GM23338 (cell line): ENCODE measurements around the gene FN3KRP. TPM values are rescaled to one million over a fixed set of nuclear protein-coding genes. Genes with fewer than 3 reads are reported as not detected.

Experiments used
- ATAC-seq: fragments of 200-7000 bp; cut with Tn5 transposase; 3 replicates; pipeline ENCODE4 v1.9.1; 2020
- DNase-seq: peaks from one replicate; pipeline ENCODE4 v3.0.0-alpha.2; 2015; ENCODE audit warnings: low spot score
- H2AFZ ChIP-seq: fragments of 200-600 bp; sonication (generic); 2 replicates; pipeline ENCODE4 v1.8.0; 2016; ENCODE audit warnings: antibody characterized with exemption, mild to moderate bottlenecking, moderate library complexity
- H3F3A ChIP-seq: fragments of 200-600 bp; sonication (generic); replicated peaks from 2 replicates; pipeline ENCODE4 v1.8.0; 2017; ENCODE audit warnings: antibody characterized with exemption, mixed run types, low read depth
- H3K27ac ChIP-seq: fragments of 200-600 bp; sonication (generic); 2 replicates; pipeline ENCODE4 v1.6.1; 2016; ENCODE audit warnings: low read depth
- H3K27me3 ChIP-seq: fragments of 200-600 bp; sonication (generic); 2 replicates; pipeline ENCODE4 v1.8.0; 2016; ENCODE audit warnings: mild to moderate bottlenecking, mixed run types, moderate library complexity; ENCODE audit not compliant: insufficient read depth
- H3K36me3 ChIP-seq: fragments of 200-600 bp; sonication (generic); 2 replicates; pipeline ENCODE4 v1.8.0; 2016; ENCODE audit warnings: mild to moderate bottlenecking; ENCODE audit not compliant: insufficient read depth
- H3K4me1 ChIP-seq: fragments of 200-600 bp; sonication (generic); 2 replicates; pipeline ENCODE4 v1.8.0; 2016; ENCODE audit warnings: mild to moderate bottlenecking, moderate library complexity; ENCODE audit not compliant: insufficient read depth
- H3K4me2 ChIP-seq: fragments of 200-600 bp; sonication (generic); 2 replicates; pipeline ENCODE4 v1.7.1; 2017; ENCODE audit warnings: mixed run types
- H3K4me3 ChIP-seq: fragments of 200-600 bp; sonication (generic); 2 replicates; pipeline ENCODE4 v1.6.1; 2016; ENCODE audit warnings: mixed run types
- H3K79me2 ChIP-seq: fragments of 200-600 bp; sonication (generic); replicated peaks from 2 replicates; pipeline ENCODE4 v1.8.0; 2017; ENCODE audit warnings: mild to moderate bottlenecking; ENCODE audit not compliant: insufficient read depth
- H3K9me2 ChIP-seq: fragments of 200-600 bp; sonication (generic); 2 replicates; pipeline ENCODE4 v1.8.0; 2017; ENCODE audit not compliant: insufficient read depth
- H4K20me1 ChIP-seq: fragments of 200-600 bp; sonication (generic); replicated peaks from 2 replicates; pipeline ENCODE4 v1.8.0; 2017; ENCODE audit warnings: mild to moderate bottlenecking; ENCODE audit not compliant: insufficient read depth
- H3K27ac Mint-ChIP-seq: 2 replicates; pipeline ENCODE4 v1.8.0; 2020; ENCODE audit warnings: inconsistent platforms, mild to moderate bottlenecking, moderate library complexity, mixed read lengths
- H3K27me3 Mint-ChIP-seq: 3 replicates; pipeline ENCODE4 v1.8.0; 2022; ENCODE audit warnings: low read depth, mild to moderate bottlenecking, moderate library complexity, mixed read lengths, inconsistent platforms; ENCODE audit not compliant: insufficient read depth, poor library complexity
- H3K36me3 Mint-ChIP-seq: 3 replicates; pipeline ENCODE4 v1.8.0; 2021; ENCODE audit warnings: low read depth, mild to moderate bottlenecking, inconsistent platforms, moderate library complexity, mixed read lengths
- H3K4me1 Mint-ChIP-seq: 3 replicates; pipeline ENCODE4 v1.8.0; 2020; ENCODE audit warnings: mild to moderate bottlenecking, inconsistent platforms, mixed read lengths
- H3K4me3 Mint-ChIP-seq: 3 replicates; pipeline ENCODE4 v1.8.0; 2021; ENCODE audit warnings: moderate library complexity, mild to moderate bottlenecking, inconsistent platforms, mixed read lengths
- H3K9me3 Mint-ChIP-seq: 3 replicates; pipeline ENCODE4 v1.8.0; 2020; ENCODE audit warnings: moderate library complexity, mild to moderate bottlenecking, inconsistent platforms, mixed read lengths
- CREB1 ChIP-seq: fragments of 250-450 bp; sonication (Bioruptor Pico); IDR thresholded peaks from 2 replicates; pipeline ENCODE4 v1.5.0; 2020; ENCODE audit warnings: low read depth, mild to moderate bottlenecking, moderate library complexity
- CTCF ChIP-seq, 2 experiments: fragments of 200-600 bp in 1 of 2; sonication (generic) in 1 of 2; conservative IDR thresholded peaks; 2 replicates each; pipeline versions ENCODE4 v1.5.1 to v1.6.1; 2016 to 2017; ENCODE audit warnings: antibody characterized with exemption in 2 of 2, low read depth in 2 of 2, mild to moderate bottlenecking in 2 of 2, moderate library complexity in 1 of 2
- EZH2 ChIP-seq: fragments of 200-600 bp; sonication (generic); IDR thresholded peaks from one replicate; pipeline ENCODE4 v1.8.0; 2017; ENCODE audit warnings: antibody characterized with exemption, mild to moderate bottlenecking, low read depth; ENCODE audit not compliant: unreplicated experiment
- EZH2phosphoT487 ChIP-seq: fragments of 200-600 bp; sonication (generic); IDR thresholded peaks from one replicate; pipeline ENCODE4 v1.8.1; 2018; ENCODE audit warnings: antibody characterized with exemption; ENCODE audit not compliant: unreplicated experiment
- JUNB ChIP-seq: IDR thresholded peaks from one replicate; pipeline ENCODE4 v1.6.1; 2016; ENCODE audit warnings: antibody characterized with exemption; ENCODE audit not compliant: unreplicated experiment
- NANOG ChIP-seq: IDR thresholded peaks from 2 replicates; pipeline ENCODE4 v1.6.1; 2016; ENCODE audit warnings: antibody characterized with exemption, borderline replicate concordance
- POLR2AphosphoS5 ChIP-seq: IDR thresholded peaks from 2 replicates; pipeline ENCODE4 v1.6.1; 2016; ENCODE audit warnings: antibody characterized with exemption, low read depth
- STAT1 ChIP-seq: IDR thresholded peaks from one replicate; pipeline ENCODE4 v1.6.1; 2016; ENCODE audit warnings: antibody characterized with exemption; ENCODE audit not compliant: unreplicated experiment
- ZNF114 ChIP-seq: fragments of 250-450 bp; sonication (Bioruptor Pico); IDR thresholded peaks from 2 replicates; pipeline ENCODE4 v1.5.0; 2020; ENCODE audit warnings: mild to moderate bottlenecking, moderate library complexity
- ZNF331 ChIP-seq: fragments of 250-450 bp; sonication (Bioruptor Pico); IDR thresholded peaks from 2 replicates; pipeline ENCODE4 v1.5.0; 2020; ENCODE audit warnings: low read depth, mild to moderate bottlenecking, moderate library complexity
- ZNF462 ChIP-seq: fragments of 250-450 bp; sonication (Bioruptor Pico); IDR thresholded peaks from 2 replicates; pipeline ENCODE4 v1.5.0; 2020; ENCODE audit warnings: mild to moderate bottlenecking, moderate library complexity
- polyA plus RNA-seq: library from polyadenylated mRNA; unstranded; fragments of >200 nt; fragmentation: Nextera tagmentation; extraction: Ambion mirVana; gene quantifications from 2 replicates; pipeline ENCODE4 v1.2.1, GENCODE V29; 2016
- total RNA-seq: library from RNA; depleted of rRNA; stranded (reverse); fragments of >200 nt; shearing (Covaris generic); gene quantifications from 2 replicates; pipeline ENCODE4 v1.2.3, GENCODE V29; 2014
- TF ChIP-seq, protein P1 (sequence below): IDR thresholded peaks from one replicate; pipeline ENCODE4 v1.6.1; 2018; ENCODE audit warnings: antibody characterized with exemption; ENCODE audit not compliant: unreplicated experiment
- TF ChIP-seq, protein P2 (sequence below): IDR thresholded peaks from 2 replicates; pipeline ENCODE4 v1.6.1; 2016; ENCODE audit warnings: antibody characterized with exemption

The FN3KRP gene
- total and polyA plus RNA-seq, 2 experiments from 2014 or later, result 15.9 to 16.7 TPM

- no peak for DNase-seq
- TF ChIP-seq ZNF114 (CRISPR knock-in tag) (no peak), ZNF331 (CRISPR knock-in tag) (no peak), JUNB (no peak), STAT1 (no peak), EZH2 (no peak), POLR2AphosphoS5 (no peak), NANOG (no peak), CTCF (conservative IDR thresholded peaks at IDR 0.05; ENCODE audit: low read depth in 2 of 2) (no peak), EZH2phosphoT487 (no peak), CREB1 (no peak), ZNF462 (CRISPR knock-in tag) (no peak)
- TF ChIP-seq, protein P1, sequence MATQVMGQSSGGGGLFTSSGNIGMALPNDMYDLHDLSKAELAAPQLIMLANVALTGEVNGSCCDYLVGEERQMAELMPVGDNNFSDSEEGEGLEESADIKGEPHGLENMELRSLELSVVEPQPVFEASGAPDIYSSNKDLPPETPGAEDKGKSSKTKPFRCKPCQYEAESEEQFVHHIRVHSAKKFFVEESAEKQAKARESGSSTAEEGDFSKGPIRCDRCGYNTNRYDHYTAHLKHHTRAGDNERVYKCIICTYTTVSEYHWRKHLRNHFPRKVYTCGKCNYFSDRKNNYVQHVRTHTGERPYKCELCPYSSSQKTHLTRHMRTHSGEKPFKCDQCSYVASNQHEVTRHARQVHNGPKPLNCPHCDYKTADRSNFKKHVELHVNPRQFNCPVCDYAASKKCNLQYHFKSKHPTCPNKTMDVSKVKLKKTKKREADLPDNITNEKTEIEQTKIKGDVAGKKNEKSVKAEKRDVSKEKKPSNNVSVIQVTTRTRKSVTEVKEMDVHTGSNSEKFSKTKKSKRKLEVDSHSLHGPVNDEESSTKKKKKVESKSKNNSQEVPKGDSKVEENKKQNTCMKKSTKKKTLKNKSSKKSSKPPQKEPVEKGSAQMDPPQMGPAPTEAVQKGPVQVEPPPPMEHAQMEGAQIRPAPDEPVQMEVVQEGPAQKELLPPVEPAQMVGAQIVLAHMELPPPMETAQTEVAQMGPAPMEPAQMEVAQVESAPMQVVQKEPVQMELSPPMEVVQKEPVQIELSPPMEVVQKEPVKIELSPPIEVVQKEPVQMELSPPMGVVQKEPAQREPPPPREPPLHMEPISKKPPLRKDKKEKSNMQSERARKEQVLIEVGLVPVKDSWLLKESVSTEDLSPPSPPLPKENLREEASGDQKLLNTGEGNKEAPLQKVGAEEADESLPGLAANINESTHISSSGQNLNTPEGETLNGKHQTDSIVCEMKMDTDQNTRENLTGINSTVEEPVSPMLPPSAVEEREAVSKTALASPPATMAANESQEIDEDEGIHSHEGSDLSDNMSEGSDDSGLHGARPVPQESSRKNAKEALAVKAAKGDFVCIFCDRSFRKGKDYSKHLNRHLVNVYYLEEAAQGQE, result no peak
- TF ChIP-seq, protein P2, sequence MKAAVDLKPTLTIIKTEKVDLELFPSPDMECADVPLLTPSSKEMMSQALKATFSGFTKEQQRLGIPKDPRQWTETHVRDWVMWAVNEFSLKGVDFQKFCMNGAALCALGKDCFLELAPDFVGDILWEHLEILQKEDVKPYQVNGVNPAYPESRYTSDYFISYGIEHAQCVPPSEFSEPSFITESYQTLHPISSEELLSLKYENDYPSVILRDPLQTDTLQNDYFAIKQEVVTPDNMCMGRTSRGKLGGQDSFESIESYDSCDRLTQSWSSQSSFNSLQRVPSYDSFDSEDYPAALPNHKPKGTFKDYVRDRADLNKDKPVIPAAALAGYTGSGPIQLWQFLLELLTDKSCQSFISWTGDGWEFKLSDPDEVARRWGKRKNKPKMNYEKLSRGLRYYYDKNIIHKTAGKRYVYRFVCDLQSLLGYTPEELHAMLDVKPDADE, result no peak
- peaks cover 21% of the 10 kb centered on the region for H3K36me3 ChIP-seq
- peaks cover 13% of the 10 kb centered on the region for H3K4me1 ChIP-seq
- no peak overlapping the region for H3K4me3 ChIP-seq
- H4K20me1 ChIP-seq, result no peaks in the 10 kb centered on the region
- Mint-ChIP-seq H3K36me3 (peaks cover 54% of the 10 kb centered on the region), H3K4me1 (peaks cover 7% of the 10 kb centered on the region; the same call in 2 of the 3 replicates), H3K27me3 (peaks cover 13% of the 10 kb centered on the region), H3K9me3 (peaks cover 32% of the 10 kb centered on the region), H3K4me3 (no peak overlapping the region; the same call in 2 of the 3 replicates), H3K27ac (no peak overlapping the region)
- peak overlapping the region; percentile 26; the same call in 1 of the 2 replicates for H3K27ac ChIP-seq
- H3K27me3 ChIP-seq, result peaks cover 17% of the 10 kb centered on the region
- no peaks in the 10 kb centered on the region for H3K79me2 ChIP-seq
- 0 out of 2 replicates have a peak, but pooled peaks cover 5% of the 10 kb centered on the region for H3K9me2 ChIP-seq
- 0 out of 2 replicates have a peak overlapping the region, but pooled peaks have one; percentile 20 for H3K4me2 ChIP-seq
- H3F3A ChIP-seq, result 0 out of 2 replicates have a peak, but pooled peaks cover 2% of the 10 kb centered on the region
- no peak overlapping the region for H2AFZ ChIP-seq
- ATAC-seq, result no peak
Observed at GRCh38 chr17:82745524-82745923, 29.0 kb downstream of the FN3KRP start.
